ENCODE results near the gene PLXDC2. TPM values are rescaled to one million over a fixed set of nuclear protein-coding genes. Genes with fewer than 3 reads are reported as not detected.

The PLXDC2 gene
- total RNA-seq, 1 donor from 2014 or later: 0.16 TPM

- peaks cover 7% of the 10 kb centered on the region for H3K9me3 Mint-ChIP-seq
- no peaks in the 10 kb centered on the region for H3K4me1 Mint-ChIP-seq
- no peaks in the 10 kb centered on the region for H3K36me3 Mint-ChIP-seq (ENCODE audit: low read depth)
- TF ChIP-seq CTCF (IDR thresholded peaks at IDR 0.05): no peak
- CTCF ChIA-PET: no interaction called here
- DNase-seq: no peak
- H3K27me3 Mint-ChIP-seq: no peaks in the 10 kb centered on the region
- no peak for ATAC-seq (ENCODE audit: low read depth)
- H3K27ac Mint-ChIP-seq: no peak overlapping the region
- no peak overlapping the region for H3K4me3 Mint-ChIP-seq
- intact Hi-C loops (cut with micrococcal nuclease): no loop called here
- POLR2A ChIA-PET: no interaction called here
Observed at GRCh38 chr10:20100171-20100570, 283.9 kb downstream of the PLXDC2 start.

- H3K27ac Mint-ChIP-seq: no peak overlapping the region
- intact Hi-C loops (cut with micrococcal nuclease): no loop called here
- POLR2A ChIA-PET: no interaction called here
- H3K27me3 Mint-ChIP-seq: no peaks in the 10 kb centered on the region
- no peaks in the 10 kb centered on the region for H3K36me3 Mint-ChIP-seq (ENCODE audit: low read depth)
- peaks cover 8% of the 10 kb centered on the region for H3K9me3 Mint-ChIP-seq
- no peak for ATAC-seq (ENCODE audit: low read depth)
- no peak overlapping the region for H3K4me3 Mint-ChIP-seq
- CTCF ChIA-PET: no interaction called here
- TF ChIP-seq CTCF (IDR thresholded peaks at IDR 0.05): no peak
- DNase-seq: no peak
- H3K4me1 Mint-ChIP-seq: no peaks in the 10 kb centered on the region
Observed at GRCh38 chr10:20105236-20105635, 289.0 kb downstream of the PLXDC2 start.

GRCh38 chr10:20105931-20106330 is 289.7 kb downstream of the PLXDC2 start:
- Mint-ChIP-seq H3K27me3 (no peaks in the 10 kb centered on the region), H3K4me1 (no peaks in the 10 kb centered on the region)
- CTCF ChIA-PET: no interaction called here

GRCh38 chr10:20108021-20108420 is 291.8 kb downstream of the PLXDC2 start:
- peaks cover 5% of the 10 kb centered on the region for H3K9me3 Mint-ChIP-seq
- CTCF ChIA-PET: no interaction called here

More at GRCh38 chr10:20105931-20106330, 289.7 kb downstream of the PLXDC2 start:
- TF ChIP-seq CTCF (IDR thresholded peaks at IDR 0.05): no peak
- POLR2A ChIA-PET: no interaction called here
- Mint-ChIP-seq H3K9me3 (peaks cover 8% of the 10 kb centered on the region), H3K4me3 (no peak overlapping the region), H3K27ac (no peak overlapping the region), H3K36me3 (ENCODE audit: low read depth) (no peaks in the 10 kb centered on the region)
- no peak for ATAC-seq (ENCODE audit: low read depth)
- intact Hi-C loops (cut with micrococcal nuclease): no loop called here
- no peak for DNase-seq

DNA sequence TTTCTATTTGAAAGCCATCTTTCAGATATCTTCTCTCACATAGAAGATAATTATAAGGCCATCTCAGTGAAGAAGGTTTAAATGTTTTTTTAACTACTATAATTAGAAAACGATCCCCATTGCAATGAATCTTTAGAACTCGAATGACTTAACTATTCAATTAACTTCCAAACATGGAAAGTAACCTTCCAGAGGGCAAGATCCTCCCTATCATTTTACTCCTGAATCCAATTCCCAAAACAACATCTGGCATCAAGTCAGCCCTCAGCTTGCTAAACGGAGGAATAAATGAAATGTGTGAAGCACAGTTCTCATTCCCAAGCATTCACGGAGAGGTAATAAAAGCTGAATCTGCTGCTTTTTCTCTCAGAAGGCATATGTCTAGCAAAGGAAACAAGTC is 293.4 kb downstream of the PLXDC2 start:
- TF ChIP-seq CTCF (IDR thresholded peaks at IDR 0.05): no peak
- DNase-seq: no peak
- Mint-ChIP-seq H3K4me3 (no peak overlapping the region), H3K27me3 (no peaks in the 10 kb centered on the region), H3K36me3 (ENCODE audit: low read depth) (no peaks in the 10 kb centered on the region), H3K9me3 (peaks cover 9% of the 10 kb centered on the region), H3K27ac (no peak overlapping the region), H3K4me1 (no peaks in the 10 kb centered on the region)
- intact Hi-C loops (cut with micrococcal nuclease): no loop called here
- POLR2A ChIA-PET: no interaction called here
- ATAC-seq (ENCODE audit: low read depth): no peak
- CTCF ChIA-PET: no interaction called here

More at GRCh38 chr10:20108021-20108420, 291.8 kb downstream of the PLXDC2 start:
- POLR2A ChIA-PET: no interaction called here
- no peak overlapping the region for H3K27ac Mint-ChIP-seq
- no peak overlapping the region for H3K4me3 Mint-ChIP-seq
- H3K27me3 Mint-ChIP-seq: no peaks in the 10 kb centered on the region
- DNase-seq (no peak), ATAC-seq (ENCODE audit: low read depth) (no peak)
- TF ChIP-seq CTCF (IDR thresholded peaks at IDR 0.05): no peak
- H3K36me3 Mint-ChIP-seq (ENCODE audit: low read depth): no peaks in the 10 kb centered on the region
- intact Hi-C loops (cut with micrococcal nuclease): no loop called here
- no peaks in the 10 kb centered on the region for H3K4me1 Mint-ChIP-seq

Data from activated B cell treated with CpG ODN at 0.5 μM for 24 hours (primary cell).